GM12875 (cell line): ENCODE measurements around the gene VANGL1.

Source experiments
- H3K4me3 ChIP-seq: one replicate; pipeline ENCODE4 v1.5.1; 2011; ENCODE audit warnings: low read depth, low read length, control low read depth
- CTCF ChIP-seq: IDR thresholded peaks from 2 replicates; pipeline ENCODE4 v1.5.1; 2011; ENCODE audit warnings: low read depth, mild to moderate bottlenecking, control low read depth, inconsistent platforms, low read length, moderate library complexity, borderline replicate concordance; ENCODE audit not compliant: insufficient read depth

Gene VANGL1

GRCh38 chr1:115713906-115714305 lies 72.1 kb downstream of the VANGL1 start:
- H3K4me3 ChIP-seq = no peak overlapping the region
- TF ChIP-seq CTCF = no peak

GRCh38 chr1:115714572-115715141 lies 72.9 kb downstream of the VANGL1 start:
- no peak for TF ChIP-seq CTCF

GRCh38 chr1:115717541-115717940 lies 75.8 kb downstream of the VANGL1 start:
- peak; percentile 44; the same call in 1 of the 2 replicates for TF ChIP-seq CTCF
- no peak overlapping the region for H3K4me3 ChIP-seq

More at GRCh38 chr1:115714572-115715141, 72.9 kb downstream of the VANGL1 start:
- no peak overlapping the region for H3K4me3 ChIP-seq

GRCh38 chr1:115718011-115718754 lies 76.4 kb downstream of the VANGL1 start:
- TF ChIP-seq CTCF = no peak
- H3K4me3 ChIP-seq = no peak overlapping the region

GRCh38 chr1:115719285-115719684 lies 77.5 kb downstream of the VANGL1 start:
- no peak overlapping the region for H3K4me3 ChIP-seq
- TF ChIP-seq CTCF = no peak

GRCh38 chr1:115722221-115722620 lies 80.5 kb downstream of the VANGL1 start:
- H3K4me3 ChIP-seq = no peak overlapping the region
- TF ChIP-seq CTCF = no peak

GRCh38 chr1:115723756-115724155 lies 82.0 kb downstream of the VANGL1 start:
- H3K4me3 ChIP-seq = no peak overlapping the region
- no peak for TF ChIP-seq CTCF
